ENCODE measurements around the gene CCR9. TPM values are rescaled to one million over a fixed set of nuclear protein-coding genes. Genes with fewer than 3 reads are reported as not detected.

Gene CCR9
- total RNA-seq, 2 experiments from 2014 or later: not detected

DNA sequence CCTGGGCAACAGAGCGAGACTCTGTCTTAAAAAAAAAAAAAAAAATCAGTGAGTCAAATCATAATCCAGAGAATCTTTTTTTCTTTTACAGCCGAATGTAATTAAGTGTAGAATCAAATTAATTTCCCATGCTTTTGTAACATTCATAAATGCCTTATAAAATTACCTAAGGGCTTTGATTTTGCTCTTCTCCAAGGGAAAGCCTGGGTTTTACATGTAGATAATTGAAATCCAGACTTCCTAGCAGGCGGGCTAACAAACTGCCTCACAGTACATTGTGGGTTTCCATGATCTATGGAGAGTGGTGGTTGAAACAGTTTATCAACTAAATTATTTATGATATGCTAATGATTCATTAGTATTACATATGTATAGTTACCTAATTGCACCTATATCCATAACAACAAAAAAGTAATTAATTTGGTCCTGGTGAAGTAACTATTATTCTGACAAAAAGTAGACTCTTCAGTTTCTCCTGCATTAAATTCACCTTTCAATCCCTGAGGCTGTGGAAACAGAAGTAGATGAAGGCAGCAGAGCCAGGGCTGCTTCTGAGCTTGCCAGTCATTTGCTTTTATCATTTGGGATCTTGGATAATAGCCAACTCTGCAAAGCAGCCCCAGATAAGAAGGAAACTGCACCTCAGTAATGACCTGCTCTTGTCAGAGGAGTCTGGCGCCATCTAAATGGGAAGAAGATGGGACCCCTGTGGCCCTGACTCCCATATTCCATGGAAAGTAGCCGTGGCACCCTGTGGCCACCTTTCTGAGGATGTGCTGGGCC lies 9.5 kb downstream of the CCR9 start:
- no peak for DNase-seq
- Mint-ChIP-seq H3K9me3 (no peaks in the 10 kb centered on the region), H3K4me3 (no peak overlapping the region), H3K4me1 (ENCODE audit: low read depth) (peaks cover 18% of the 10 kb centered on the region), H3K36me3 (ENCODE audit: low read depth) (no peaks in the 10 kb centered on the region), H3K27ac (no peak overlapping the region), H3K27me3 (ENCODE audit: low read depth) (peaks cover 11% of the 10 kb centered on the region)
- intact Hi-C loops (cut with micrococcal nuclease): no loop called here
- CTCF ChIA-PET: no interaction called here

DNA sequence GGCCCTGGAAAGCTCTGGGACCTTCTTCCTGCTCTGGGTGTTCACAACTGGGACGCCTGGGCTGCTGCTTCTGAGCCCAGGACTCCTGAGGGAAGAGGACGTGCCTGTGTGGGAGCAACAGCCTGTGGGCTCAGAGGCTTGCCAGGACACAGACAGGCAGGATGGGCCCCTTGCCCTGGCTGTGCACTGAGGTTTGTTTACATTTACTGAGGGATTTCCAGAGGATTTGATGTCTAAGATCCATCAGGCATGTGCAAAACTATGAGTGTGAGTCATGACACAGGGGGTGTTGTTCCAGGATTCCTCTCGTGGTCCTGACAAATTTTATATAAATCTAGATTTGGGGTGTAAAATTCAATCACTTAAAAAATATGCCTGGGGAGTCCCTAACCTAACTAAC lies 10.6 kb downstream of the CCR9 start:
- Mint-ChIP-seq H3K36me3 (ENCODE audit: low read depth) (no peaks in the 10 kb centered on the region), H3K4me3 (no peak overlapping the region), H3K27me3 (ENCODE audit: low read depth) (peaks cover 4% of the 10 kb centered on the region), H3K27ac (no peak overlapping the region), H3K9me3 (no peaks in the 10 kb centered on the region), H3K4me1 (ENCODE audit: low read depth) (peaks cover 14% of the 10 kb centered on the region)
- intact Hi-C loops (cut with micrococcal nuclease): no loop called here
- DNase-seq: no peak
- CTCF ChIA-PET: no interaction called here

DNA sequence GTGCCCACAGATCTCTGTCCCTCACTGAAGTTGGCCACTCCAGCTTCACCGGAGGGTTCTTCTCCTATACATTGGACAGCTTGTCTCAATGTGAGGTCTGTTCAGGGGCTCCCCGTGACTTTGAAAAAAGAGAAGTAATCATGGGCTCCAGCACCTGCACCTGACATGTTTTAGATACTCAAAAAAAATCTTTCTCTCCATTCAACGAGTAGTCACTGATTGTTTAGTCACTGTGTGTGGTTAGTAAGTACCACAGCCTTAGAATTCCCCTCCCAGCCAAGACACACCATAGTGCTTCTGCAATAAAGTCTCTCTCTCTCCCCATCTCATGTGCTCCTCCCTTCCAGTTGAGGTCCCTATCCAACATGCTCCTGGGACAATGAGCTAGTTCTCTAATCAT lies 18.6 kb downstream of the CCR9 start:
- H3K27me3 Mint-ChIP-seq (ENCODE audit: low read depth): no peaks in the 10 kb centered on the region
- intact Hi-C loops (cut with micrococcal nuclease): no loop called here
- H3K27ac Mint-ChIP-seq: no peak overlapping the region
- peaks cover 3% of the 10 kb centered on the region for H3K36me3 Mint-ChIP-seq (ENCODE audit: low read depth)
- H3K4me1 Mint-ChIP-seq (ENCODE audit: low read depth): peaks cover 11% of the 10 kb centered on the region
- no peak overlapping the region for H3K4me3 Mint-ChIP-seq
- DNase-seq: no peak
- CTCF ChIA-PET: interaction anchor here (0.6 kb wide), 1 partner anchor 393 kb away, joined by 3 read pairs; no protein-coding TSS in a partner anchor
- H3K9me3 Mint-ChIP-seq: no peaks in the 10 kb centered on the region

DNA sequence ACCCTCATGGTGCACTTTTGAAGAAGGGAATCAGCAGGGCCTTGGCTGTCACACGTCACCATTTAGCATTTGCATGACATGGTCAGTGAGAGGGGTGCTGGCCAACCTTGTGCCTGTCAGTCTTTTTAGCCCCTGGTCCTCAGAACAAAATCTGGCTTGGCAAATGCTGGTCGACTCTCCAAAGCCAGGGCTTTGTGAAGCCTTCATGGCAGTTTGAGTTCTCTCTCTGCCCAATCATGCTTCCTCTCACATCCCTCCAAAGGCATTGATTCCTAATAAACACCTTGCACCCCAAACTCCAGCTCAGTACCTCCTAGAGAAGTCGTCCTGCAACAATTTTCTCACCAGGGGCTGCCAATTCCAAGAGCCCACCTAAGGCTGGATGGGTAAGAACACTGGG lies 19.4 kb downstream of the CCR9 start:
- intact Hi-C loops (cut with micrococcal nuclease): no loop called here
- H3K27ac Mint-ChIP-seq: no peak overlapping the region
- H3K4me3 Mint-ChIP-seq: no peak overlapping the region
- CTCF ChIA-PET: no interaction called here
- H3K27me3 Mint-ChIP-seq (ENCODE audit: low read depth): no peaks in the 10 kb centered on the region
- peaks cover 11% of the 10 kb centered on the region for H3K4me1 Mint-ChIP-seq (ENCODE audit: low read depth)
- peaks cover 3% of the 10 kb centered on the region for H3K36me3 Mint-ChIP-seq (ENCODE audit: low read depth)
- no peaks in the 10 kb centered on the region for H3K9me3 Mint-ChIP-seq
- DNase-seq: no peak

DNA sequence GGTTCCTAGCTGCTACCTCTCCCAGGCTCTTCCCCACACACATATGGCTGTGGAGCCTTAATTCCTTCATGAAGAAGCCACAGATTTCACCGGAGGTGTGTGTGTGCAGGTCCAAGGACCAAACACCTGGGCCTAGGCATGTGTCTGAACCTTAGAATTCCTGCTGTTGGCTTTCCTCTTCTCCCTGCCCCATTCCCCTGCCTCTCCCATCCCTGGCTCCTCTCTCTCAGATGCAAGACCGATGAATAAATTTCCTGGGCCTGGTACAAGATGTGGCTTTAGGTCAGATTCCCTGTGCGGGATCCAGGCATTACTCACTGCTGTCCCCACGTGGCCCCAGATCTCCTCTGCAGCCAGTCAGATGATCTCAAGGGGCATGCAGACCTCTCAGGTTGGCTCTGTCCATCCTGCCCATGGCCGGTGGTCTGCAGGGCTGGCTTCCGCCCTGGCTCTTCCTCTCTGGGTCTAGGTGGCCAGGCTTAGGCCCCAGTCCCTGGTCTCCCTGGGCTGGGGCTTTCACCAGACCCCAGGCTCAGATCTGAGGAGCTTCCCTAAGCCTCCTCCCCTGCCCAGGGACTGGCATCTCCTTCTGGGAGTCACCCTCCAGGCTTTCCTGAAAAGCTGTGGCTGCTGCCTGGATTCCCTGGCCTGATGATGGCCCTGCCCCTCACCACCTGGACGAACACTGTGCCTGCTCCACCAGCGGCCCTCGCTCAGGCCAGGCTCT lies 20.5 kb downstream of the CCR9 start:
- no peak for DNase-seq
- CTCF ChIA-PET: no interaction called here
- Mint-ChIP-seq H3K27me3 (ENCODE audit: low read depth) (no peaks in the 10 kb centered on the region), H3K4me1 (ENCODE audit: low read depth) (peaks cover 11% of the 10 kb centered on the region), H3K4me3 (no peak overlapping the region), H3K27ac (no peak overlapping the region), H3K9me3 (no peaks in the 10 kb centered on the region), H3K36me3 (ENCODE audit: low read depth) (peaks cover 3% of the 10 kb centered on the region)
- intact Hi-C loops (cut with micrococcal nuclease): no loop called here

DNA sequence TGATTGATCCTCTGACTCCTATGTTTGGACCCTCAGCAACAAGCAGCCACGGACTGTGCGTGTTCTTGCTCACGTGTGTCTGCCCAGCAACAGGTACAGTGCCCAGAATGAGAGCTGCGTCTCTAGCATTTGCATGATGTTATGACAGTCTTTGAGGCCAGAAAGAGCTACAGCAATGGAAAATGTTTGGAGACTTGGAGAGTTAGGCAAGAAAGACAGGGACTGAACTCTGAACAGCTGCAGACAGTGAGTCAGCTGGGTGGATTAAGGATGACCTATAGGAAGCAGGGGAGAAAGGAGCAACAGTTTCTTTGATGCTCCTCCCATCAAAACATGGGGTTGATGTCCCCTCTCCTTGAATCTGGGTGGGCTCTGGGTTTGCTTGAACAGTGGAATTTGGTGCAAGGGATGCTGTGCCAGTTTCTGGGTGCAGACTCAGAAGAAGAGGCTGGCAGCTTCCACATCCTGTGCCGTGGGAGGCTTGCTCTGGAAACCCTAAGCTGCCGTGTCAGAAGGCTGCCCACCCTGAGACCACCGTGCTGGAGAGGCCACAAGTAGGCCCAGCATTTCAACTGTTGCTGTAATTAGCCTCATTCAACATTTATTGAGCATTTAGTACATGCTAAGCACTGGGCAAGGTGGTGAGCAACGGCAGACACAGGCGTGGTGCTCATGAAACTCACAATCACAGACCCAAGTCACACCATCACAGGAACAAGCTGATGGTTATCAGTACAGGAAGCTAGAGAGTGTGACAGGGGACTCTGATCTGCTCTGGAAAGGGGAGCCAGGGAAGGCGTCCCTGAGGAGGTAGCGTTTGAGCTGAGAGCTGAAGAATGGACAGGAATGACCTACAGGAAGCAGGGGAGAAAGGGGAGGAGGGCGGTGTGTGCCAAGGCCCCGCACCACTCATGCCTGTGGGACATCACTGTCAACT lies 21.7 kb downstream of the CCR9 start:
- Mint-ChIP-seq H3K9me3 (no peaks in the 10 kb centered on the region), H3K4me3 (no peak overlapping the region), H3K36me3 (ENCODE audit: low read depth) (peaks cover 3% of the 10 kb centered on the region), H3K27ac (no peak overlapping the region), H3K4me1 (ENCODE audit: low read depth) (peaks cover 11% of the 10 kb centered on the region), H3K27me3 (ENCODE audit: low read depth) (peaks cover 2% of the 10 kb centered on the region)
- CTCF ChIA-PET: interaction anchor here (2.4 kb wide), 1 partner anchor 169 kb away, joined by 5 read pairs; no protein-coding TSS in a partner anchor
- DNase-seq: no peak
- intact Hi-C loops (cut with micrococcal nuclease): no loop called here

DNA sequence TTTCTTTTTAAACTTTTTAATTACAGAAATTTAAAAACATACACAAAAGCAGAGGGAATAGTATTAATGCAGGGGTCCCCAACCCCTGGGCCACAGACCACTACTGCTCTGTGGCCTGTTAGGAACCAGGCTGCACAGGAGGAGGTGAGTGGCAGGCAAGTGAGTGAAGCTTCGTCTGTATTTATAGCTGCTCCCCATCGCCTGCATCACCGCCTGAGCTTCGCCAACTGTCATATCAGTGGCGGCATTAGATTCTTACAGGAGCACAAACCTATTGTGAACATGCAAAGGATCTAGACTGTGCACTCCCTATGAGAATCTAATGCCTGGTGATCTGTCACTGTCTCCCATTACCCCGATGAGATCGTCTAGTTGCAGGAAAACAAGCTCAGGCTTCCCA lies 22.4 kb downstream of the CCR9 start:
- no peak overlapping the region for H3K4me3 Mint-ChIP-seq
- CTCF ChIA-PET: interaction anchor here (2.4 kb wide), 1 partner anchor 168 kb away, joined by 5 read pairs; no protein-coding TSS in a partner anchor
- H3K9me3 Mint-ChIP-seq: no peaks in the 10 kb centered on the region
- H3K27ac Mint-ChIP-seq: no peak overlapping the region
- DNase-seq: no peak
- H3K36me3 Mint-ChIP-seq (ENCODE audit: low read depth): peaks cover 3% of the 10 kb centered on the region
- H3K4me1 Mint-ChIP-seq (ENCODE audit: low read depth): peaks cover 11% of the 10 kb centered on the region
- peaks cover 5% of the 10 kb centered on the region for H3K27me3 Mint-ChIP-seq (ENCODE audit: low read depth)
- intact Hi-C loops (cut with micrococcal nuclease): no loop called here

DNA sequence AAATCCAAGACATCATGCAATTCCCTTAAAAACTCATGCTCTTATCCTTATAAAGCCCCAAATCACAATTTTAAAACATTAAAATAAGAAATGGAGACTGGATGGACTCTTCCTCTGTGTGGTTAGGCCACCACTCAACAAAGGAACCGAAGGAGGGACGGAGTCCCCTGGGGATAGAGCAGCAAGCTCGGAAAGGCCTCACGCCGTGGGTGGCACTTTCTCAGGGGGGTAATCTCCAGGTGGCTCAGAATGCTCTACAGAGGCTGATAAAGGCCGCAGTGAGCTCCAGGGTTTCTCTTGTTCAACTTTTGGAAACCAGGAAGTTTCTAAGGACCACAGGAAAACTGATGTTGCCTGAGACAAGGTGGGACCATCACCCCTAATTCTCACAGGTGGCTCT lies 23.2 kb downstream of the CCR9 start:
- no peak for DNase-seq
- Mint-ChIP-seq H3K36me3 (ENCODE audit: low read depth) (peaks cover 3% of the 10 kb centered on the region), H3K27me3 (ENCODE audit: low read depth) (peaks cover 7% of the 10 kb centered on the region), H3K4me1 (ENCODE audit: low read depth) (peaks cover 12% of the 10 kb centered on the region), H3K4me3 (no peak overlapping the region), H3K9me3 (no peaks in the 10 kb centered on the region), H3K27ac (no peak overlapping the region)
- CTCF ChIA-PET: interaction anchor here (2.4 kb wide), 1 partner anchor 167 kb away, joined by 5 read pairs; no protein-coding TSS in a partner anchor
- intact Hi-C loops (cut with micrococcal nuclease): no loop called here

DNA sequence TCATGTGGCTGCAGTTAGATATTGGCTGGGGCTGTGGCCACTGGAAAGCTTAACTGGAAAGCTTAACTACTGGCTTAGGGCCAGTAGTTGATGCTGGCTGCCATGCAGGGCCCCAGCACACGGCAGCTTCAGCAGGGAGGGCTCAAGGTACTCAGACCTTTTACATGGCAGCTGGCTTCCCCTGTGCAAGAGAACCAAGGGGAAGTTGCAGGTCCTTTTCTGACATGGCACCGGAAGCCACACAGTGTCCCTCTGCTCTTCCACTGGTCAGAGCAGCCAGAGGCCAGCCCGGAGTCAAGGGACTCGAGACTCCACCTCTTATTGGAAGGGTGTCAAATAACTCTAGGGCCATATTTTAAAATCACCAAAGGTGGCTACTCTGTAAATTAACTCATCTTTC lies 24.5 kb downstream of the CCR9 start:
- H3K4me1 Mint-ChIP-seq (ENCODE audit: low read depth): peaks cover 25% of the 10 kb centered on the region
- intact Hi-C loops (cut with micrococcal nuclease): loop anchor here (10.0 kb wide), 1 partner anchor 316 kb away; the partner anchor contains the start of gene LIMD1
- DNase-seq: no peak
- no peaks in the 10 kb centered on the region for H3K9me3 Mint-ChIP-seq
- no peak overlapping the region for H3K27ac Mint-ChIP-seq
- H3K4me3 Mint-ChIP-seq: no peak overlapping the region
- CTCF ChIA-PET: interaction anchor here (0.8 kb wide), 1 partner anchor 250 kb away, joined by 3 read pairs; no protein-coding TSS in a partner anchor
- peaks cover under 1% of the 10 kb centered on the region for H3K36me3 Mint-ChIP-seq (ENCODE audit: low read depth)
- peaks cover 7% of the 10 kb centered on the region for H3K27me3 Mint-ChIP-seq (ENCODE audit: low read depth)

DNA sequence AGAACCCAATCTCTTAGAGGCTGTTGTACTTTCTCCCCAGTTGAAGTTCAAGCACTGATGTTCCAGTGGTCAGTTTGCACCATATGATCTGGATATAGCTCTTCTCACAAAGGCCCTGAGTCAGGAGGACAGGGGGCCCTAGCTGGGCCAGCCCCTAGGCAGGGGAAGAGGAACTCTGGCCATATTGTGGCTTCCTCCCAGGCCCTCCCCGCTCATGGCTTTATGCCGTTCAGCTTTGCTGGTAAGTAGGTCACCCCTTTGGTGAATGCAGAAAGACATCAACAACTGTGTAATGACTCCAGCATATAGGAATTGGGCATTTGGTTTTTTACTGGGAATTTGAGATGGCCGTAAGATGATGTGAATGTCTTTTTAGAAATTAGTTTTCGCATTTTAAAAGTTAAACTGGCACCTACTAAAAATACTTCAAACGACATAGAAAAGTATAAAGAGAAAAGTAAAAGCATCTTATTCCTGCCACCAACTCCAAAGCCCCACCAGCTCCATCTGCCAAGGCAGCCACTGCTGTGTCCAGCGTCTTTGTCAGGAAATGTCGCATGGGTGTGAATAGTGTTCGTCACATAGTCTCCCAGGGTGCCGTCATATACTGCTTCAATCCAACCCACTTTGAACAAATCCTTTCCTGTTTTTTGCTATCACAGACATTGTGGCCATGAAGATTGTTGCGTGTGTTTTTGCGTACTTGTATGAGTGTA lies 25.3 kb downstream of the CCR9 start:
- no peak overlapping the region for H3K4me3 Mint-ChIP-seq
- no peaks in the 10 kb centered on the region for H3K36me3 Mint-ChIP-seq (ENCODE audit: low read depth)
- no peaks in the 10 kb centered on the region for H3K9me3 Mint-ChIP-seq
- intact Hi-C loops (cut with micrococcal nuclease): loop anchor here (10.0 kb wide), 1 partner anchor 317 kb away; the partner anchor contains the start of gene LIMD1
- no peak overlapping the region for H3K27ac Mint-ChIP-seq
- CTCF ChIA-PET: interaction anchor here (0.8 kb wide), 1 partner anchor 249 kb away, joined by 3 read pairs; no protein-coding TSS in a partner anchor
- DNase-seq: no peak
- H3K27me3 Mint-ChIP-seq (ENCODE audit: low read depth): peaks cover 7% of the 10 kb centered on the region
- H3K4me1 Mint-ChIP-seq (ENCODE audit: low read depth): peaks cover 31% of the 10 kb centered on the region

DNA sequence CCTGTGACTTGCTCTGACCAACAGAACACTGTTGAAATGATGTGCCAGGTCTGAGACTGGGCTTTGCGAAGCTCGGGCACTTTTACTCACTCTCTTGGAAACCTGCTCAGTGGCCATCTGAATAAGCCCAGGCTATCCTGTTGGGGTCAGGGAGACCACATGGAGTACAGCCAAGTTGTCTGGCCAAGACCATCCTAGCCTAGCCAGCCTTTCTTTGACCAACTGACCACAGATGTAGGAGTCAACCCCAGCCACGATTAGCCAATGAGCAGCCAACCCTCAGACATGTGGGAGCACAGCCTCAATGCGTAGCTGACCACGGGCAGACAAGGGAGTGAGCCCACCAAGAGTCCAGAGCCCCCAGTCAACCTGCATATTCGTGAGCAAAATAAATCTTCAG lies 26.1 kb downstream of the CCR9 start:
- H3K4me3 Mint-ChIP-seq: no peak overlapping the region
- H3K36me3 Mint-ChIP-seq (ENCODE audit: low read depth): no peaks in the 10 kb centered on the region
- CTCF ChIA-PET: no interaction called here
- DNase-seq: no peak
- H3K9me3 Mint-ChIP-seq: no peaks in the 10 kb centered on the region
- H3K27me3 Mint-ChIP-seq (ENCODE audit: low read depth): peaks cover 7% of the 10 kb centered on the region
- intact Hi-C loops (cut with micrococcal nuclease): loop anchor here (10.0 kb wide), 1 partner anchor 318 kb away; the partner anchor contains the start of gene LIMD1
- H3K4me1 Mint-ChIP-seq (ENCODE audit: low read depth): peaks cover 31% of the 10 kb centered on the region
- H3K27ac Mint-ChIP-seq: no peak overlapping the region
